Measurements from ENCODE around the gene UBL7.

GRCh38 chr15:74438206-74438605 is 22.8 kb downstream of the UBL7 start:
- no peak for TF ChIP-seq CTCF (IDR thresholded peaks at IDR 0.05)
- no peak for TF ChIP-seq POLR2AphosphoS5 (IDR thresholded peaks at IDR 0.05; ENCODE audit: insufficient read depth in 1 of 2, low read depth in 1 of 2)
- TF ChIP-seq POLR2A (IDR thresholded peaks at IDR 0.05) = no peak
